HEK293 (cell line): ENCODE results near the gene CASP12.

Source experiments
- CTCF ChIA-PET: fragments of 350-600 bp; formaldehyde crosslinking; extraction: SDS; loops from one replicate; lab custom pipeline; 2021; ENCODE audit warnings: antibody characterized with exemption; lab: Yijun Ruan, JAX
- POLR2A ChIA-PET: fragments of 300-600 bp; formaldehyde crosslinking; extraction: SDS; loops from one replicate; lab custom pipeline; 2020; ENCODE audit warnings: antibody characterized with exemption, inconsistent platforms; lab: Yijun Ruan, JAX
- H3K27ac ChIP-seq: fragments of 200-500 bp; sonication (Bioruptor generic); 2 replicates; pipeline ENCODE4 v1.5.1; 2014; ENCODE audit warnings: low read depth, low read length, control low read depth, inconsistent platforms; ENCODE audit errors: extremely low read depth
- H3K36me3 ChIP-seq, 2 experiments: fragments of 200-500 bp in 1 of 2; sonication (Bioruptor generic) in 1 of 2; 1 replicate in 1 of 2; 2 replicates in 1 of 2; pipeline ENCODE4 v1.5.1; 2014 to 2017; ENCODE audit warnings: inconsistent platforms in 2 of 2, low read length in 2 of 2; ENCODE audit not compliant: control insufficient read depth in 2 of 2, insufficient read depth in 1 of 2
- H3K4me1 ChIP-seq: fragments of 200-500 bp; sonication (Bioruptor generic); 2 replicates; pipeline ENCODE4 v1.5.1; 2014; ENCODE audit warnings: mild to moderate bottlenecking, low read length, inconsistent platforms; ENCODE audit not compliant: control insufficient read depth, insufficient read depth
- H3K4me3 ChIP-seq: 2 replicates; pipeline ENCODE4 v1.5.1; 2011; ENCODE audit warnings: low read depth, mild to moderate bottlenecking, control low read depth, low read length, moderate library complexity
- H3K9me3 ChIP-seq: fragments of 200-500 bp; sonication (Bioruptor generic); 2 replicates; pipeline ENCODE4 v1.5.1; 2014; ENCODE audit warnings: low read depth, low read length, inconsistent platforms; ENCODE audit not compliant: control insufficient read depth, insufficient read depth
- KLF1 ChIP-seq: fragments of 450-650 bp; formaldehyde crosslinking; IDR thresholded peaks from 2 replicates; pipeline ENCODE4 v1.5.1; 2016; ENCODE audit warnings: missing biosample characterization, missing genetic modification characterization
- KLF16 ChIP-seq: fragments of 450-650 bp; formaldehyde crosslinking; IDR thresholded peaks from 2 replicates; pipeline ENCODE4 v1.5.1; 2017; ENCODE audit warnings: missing biosample characterization, missing genetic modification characterization
- OSR2 ChIP-seq: fragments of 450-650 bp; formaldehyde crosslinking; IDR thresholded peaks from 2 replicates; pipeline ENCODE4 v1.5.1; 2016; ENCODE audit warnings: missing biosample characterization, missing genetic modification characterization
- SETDB1 ChIP-seq: IDR thresholded peaks from one replicate; pipeline ENCODE4 v1.6.1; 2017; ENCODE audit warnings: mild to moderate bottlenecking, low read length, moderate library complexity, mixed read lengths; ENCODE audit not compliant: insufficient read length
- ZBTB7A ChIP-seq: fragments of 450-650 bp; formaldehyde crosslinking; IDR thresholded peaks from 2 replicates; pipeline ENCODE4 v1.5.1; 2016; ENCODE audit warnings: low read depth, missing biosample characterization, missing genetic modification characterization
- ZFHX2 ChIP-seq: fragments of 450-650 bp; formaldehyde crosslinking; conservative IDR thresholded peaks from 2 replicates; pipeline ENCODE4 v1.5.1; 2016; ENCODE audit warnings: missing biosample characterization, missing genetic modification characterization
- ZNF19 ChIP-seq: fragments of 450-650 bp; formaldehyde crosslinking; IDR thresholded peaks from 2 replicates; pipeline ENCODE4; 2016; ENCODE audit warnings: missing biosample characterization, missing genetic modification characterization, low read depth
- ZNF2 ChIP-seq: fragments of 450-650 bp; formaldehyde crosslinking; IDR thresholded peaks from 2 replicates; pipeline ENCODE4 v1.5.1; 2016; ENCODE audit warnings: missing biosample characterization, missing genetic modification characterization
- ZNF350 ChIP-seq: fragments of 450-650 bp; formaldehyde crosslinking; IDR thresholded peaks from 2 replicates; pipeline ENCODE4 v1.5.0; 2017; ENCODE audit warnings: missing biosample characterization, mild to moderate bottlenecking, missing genetic modification characterization
- ZNF366 ChIP-seq: fragments of 450-650 bp; formaldehyde crosslinking; conservative IDR thresholded peaks from 2 replicates; pipeline ENCODE4 v1.5.1; 2016; ENCODE audit warnings: missing biosample characterization, missing genetic modification characterization
- ZNF394 ChIP-seq: fragments of 450-650 bp; formaldehyde crosslinking; IDR thresholded peaks from 2 replicates; pipeline ENCODE4 v1.5.1; 2016; ENCODE audit warnings: missing biosample characterization, missing genetic modification characterization, mild to moderate bottlenecking, moderate library complexity, borderline replicate concordance
- ZNF416 ChIP-seq: fragments of 450-650 bp; formaldehyde crosslinking; IDR thresholded peaks from 2 replicates; pipeline ENCODE4 v1.5.1; 2016; ENCODE audit warnings: missing biosample characterization, missing genetic modification characterization
- ZNF426 ChIP-seq: fragments of 450-650 bp; formaldehyde crosslinking; IDR thresholded peaks from 2 replicates; pipeline ENCODE4 v1.5.1; 2017; ENCODE audit warnings: missing biosample characterization, missing genetic modification characterization, mild to moderate bottlenecking, inconsistent platforms, moderate library complexity
- ZNF473 ChIP-seq: fragments of 450-650 bp; formaldehyde crosslinking; IDR thresholded peaks from 2 replicates; pipeline ENCODE4 v1.5.1; 2017; ENCODE audit warnings: missing biosample characterization, missing genetic modification characterization
- ZNF544 ChIP-seq: fragments of 450-650 bp; formaldehyde crosslinking; IDR thresholded peaks from 2 replicates; pipeline ENCODE4 v1.5.0; 2017; ENCODE audit warnings: missing biosample characterization, missing genetic modification characterization
- ZNF561 ChIP-seq: fragments of 450-650 bp; IDR thresholded peaks from 2 replicates; pipeline ENCODE4 v1.5.1; 2018; ENCODE audit warnings: missing biosample characterization, missing genetic modification characterization, borderline replicate concordance
- ZNF785 ChIP-seq: fragments of 450-650 bp; formaldehyde crosslinking; IDR thresholded peaks from 2 replicates; pipeline ENCODE4 v1.5.1; 2016; ENCODE audit warnings: missing biosample characterization, missing genetic modification characterization
- ZXDB ChIP-seq: fragments of 450-650 bp; formaldehyde crosslinking; IDR thresholded peaks from 2 replicates; pipeline ENCODE4 v1.5.1; 2016; ENCODE audit warnings: missing biosample characterization, missing genetic modification characterization
- TF ChIP-seq, protein P1 (sequence below): fragments of 450-650 bp; formaldehyde crosslinking; IDR thresholded peaks from 2 replicates; pipeline ENCODE4 v1.5.1; 2017; ENCODE audit warnings: missing biosample characterization, missing genetic modification characterization
- TF ChIP-seq, protein P2 (sequence below): fragments of 450-650 bp; formaldehyde crosslinking; IDR thresholded peaks from 2 replicates; pipeline ENCODE4 v1.5.1; 2016; ENCODE audit warnings: missing biosample characterization, missing genetic modification characterization
- TF ChIP-seq, protein P3 (sequence below): fragments of 450-650 bp; formaldehyde crosslinking; IDR thresholded peaks from 2 replicates; pipeline ENCODE4 v1.5.1; 2016; ENCODE audit warnings: missing biosample characterization, missing genetic modification characterization
- TF ChIP-seq, protein P4 (sequence below): fragments of 450-650 bp; formaldehyde crosslinking; IDR thresholded peaks from 2 replicates; pipeline ENCODE4 v1.5.1; 2016; ENCODE audit warnings: missing biosample characterization, missing genetic modification characterization
- TF ChIP-seq, protein P5 (sequence below): fragments of 450-650 bp; formaldehyde crosslinking; IDR thresholded peaks from 2 replicates; pipeline ENCODE4 v1.5.1; 2016; ENCODE audit warnings: missing biosample characterization, missing genetic modification characterization

Gene CASP12

DNA sequence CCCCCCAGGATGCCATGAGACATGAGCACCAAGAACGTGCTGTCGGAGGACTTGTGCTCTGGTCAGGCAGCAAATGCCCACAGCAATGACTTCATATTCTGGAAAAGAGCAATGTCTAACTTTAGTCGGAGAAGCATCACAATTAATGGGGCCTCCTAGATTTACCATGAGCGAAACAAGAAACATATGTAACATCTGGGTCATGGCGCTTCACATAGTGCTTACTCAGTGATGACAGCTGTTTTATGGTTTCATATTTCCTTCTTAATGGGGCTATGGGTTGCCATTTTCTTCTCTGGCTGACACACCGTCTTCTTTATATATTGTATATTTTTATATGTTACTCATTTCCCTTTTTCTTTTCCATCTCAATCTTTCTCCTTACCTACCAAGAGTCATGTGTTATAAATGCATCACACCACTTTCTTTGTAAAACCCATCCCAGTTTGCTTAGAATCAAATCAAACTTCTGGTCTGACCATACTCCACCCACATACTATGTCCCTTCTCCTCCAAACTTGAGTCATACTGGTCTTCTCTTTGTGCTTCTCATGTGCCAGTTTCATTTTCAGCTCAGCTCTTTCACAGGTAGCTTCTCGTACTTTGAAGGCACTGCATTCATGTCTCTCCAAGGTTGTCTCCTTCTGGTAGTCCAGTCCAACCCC lies 9.4 kb upstream of the CASP12 start:
- TF ChIP-seq, protein P1, sequence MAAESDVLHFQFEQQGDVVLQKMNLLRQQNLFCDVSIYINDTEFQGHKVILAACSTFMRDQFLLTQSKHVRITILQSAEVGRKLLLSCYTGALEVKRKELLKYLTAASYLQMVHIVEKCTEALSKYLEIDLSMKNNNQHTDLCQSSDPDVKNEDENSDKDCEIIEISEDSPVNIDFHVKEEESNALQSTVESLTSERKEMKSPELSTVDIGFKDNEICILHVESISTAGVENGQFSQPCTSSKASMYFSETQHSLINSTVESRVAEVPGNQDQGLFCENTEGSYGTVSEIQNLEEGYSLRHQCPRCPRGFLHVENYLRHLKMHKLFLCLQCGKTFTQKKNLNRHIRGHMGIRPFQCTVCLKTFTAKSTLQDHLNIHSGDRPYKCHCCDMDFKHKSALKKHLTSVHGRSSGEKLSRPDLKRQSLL: no peak
- TF ChIP-seq ZNF416: no peak
- TF ChIP-seq KLF16 (tag by site-specific recombination): no peak
- TF ChIP-seq KLF1 (tag by site-specific recombination): no peak
- TF ChIP-seq ZNF366: no peak
- no peak for TF ChIP-seq ZNF350 (tag by site-specific recombination)
- TF ChIP-seq ZNF561 (tag by site-specific recombination): no peak
- TF ChIP-seq ZFHX2 (tag by site-specific recombination): no peak
- TF ChIP-seq ZNF394 (tag by site-specific recombination): no peak
- TF ChIP-seq ZNF2: no peak
- no peak for TF ChIP-seq OSR2 (tag by site-specific recombination)
- no peak for TF ChIP-seq ZNF19 (tag by site-specific recombination)
- TF ChIP-seq, protein P2, sequence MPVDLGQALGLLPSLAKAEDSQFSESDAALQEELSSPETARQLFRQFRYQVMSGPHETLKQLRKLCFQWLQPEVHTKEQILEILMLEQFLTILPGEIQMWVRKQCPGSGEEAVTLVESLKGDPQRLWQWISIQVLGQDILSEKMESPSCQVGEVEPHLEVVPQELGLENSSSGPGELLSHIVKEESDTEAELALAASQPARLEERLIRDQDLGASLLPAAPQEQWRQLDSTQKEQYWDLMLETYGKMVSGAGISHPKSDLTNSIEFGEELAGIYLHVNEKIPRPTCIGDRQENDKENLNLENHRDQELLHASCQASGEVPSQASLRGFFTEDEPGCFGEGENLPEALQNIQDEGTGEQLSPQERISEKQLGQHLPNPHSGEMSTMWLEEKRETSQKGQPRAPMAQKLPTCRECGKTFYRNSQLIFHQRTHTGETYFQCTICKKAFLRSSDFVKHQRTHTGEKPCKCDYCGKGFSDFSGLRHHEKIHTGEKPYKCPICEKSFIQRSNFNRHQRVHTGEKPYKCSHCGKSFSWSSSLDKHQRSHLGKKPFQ (tag by site-specific recombination): no peak
- ChIA-PET CTCF (no interaction called here), POLR2A (no interaction called here)
- H3K36me3 ChIP-seq: no peaks in the 10 kb centered on the region
- H3K4me1 ChIP-seq: no peaks in the 10 kb centered on the region
- no peak overlapping the region for H3K4me3 ChIP-seq
- H3K9me3 ChIP-seq: no peaks in the 10 kb centered on the region
- H3K27ac ChIP-seq: no peak overlapping the region

DNA sequence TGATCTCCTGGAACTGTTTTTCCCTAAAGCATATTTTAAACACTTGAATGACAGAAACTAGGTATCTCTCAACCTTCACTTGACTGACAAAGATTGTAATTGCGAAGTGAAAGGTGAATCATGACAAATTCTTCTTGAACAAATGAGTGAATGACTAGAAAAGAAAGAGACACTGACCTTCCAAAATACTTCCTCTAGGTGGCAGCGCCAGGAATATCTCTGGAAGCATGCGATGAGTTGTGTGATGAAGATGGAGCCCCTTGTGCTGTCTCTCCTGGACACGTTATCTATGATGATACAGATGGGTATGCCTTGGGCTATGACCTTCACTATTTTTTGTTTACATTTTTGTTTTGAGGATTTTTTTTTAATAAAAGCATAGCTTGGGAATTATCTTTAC lies 7.0 kb upstream of the CASP12 start:
- no peaks in the 10 kb centered on the region for H3K9me3 ChIP-seq
- CTCF ChIA-PET: interaction anchor here (0.7 kb wide), 1 partner anchor 11 kb away, joined by 3 read pairs; no protein-coding TSS in a partner anchor

More for the DNA sequence above, 7.0 kb upstream of the CASP12 start:
- Histone ChIP-seq H3K4me1 (no peaks in the 10 kb centered on the region), H3K4me3 (no peak overlapping the region), H3K27ac (no peak overlapping the region), H3K36me3 (no peaks in the 10 kb centered on the region)
- POLR2A ChIA-PET: no interaction called here
- TF ChIP-seq SETDB1: no peak
- TF ChIP-seq, protein P3, sequence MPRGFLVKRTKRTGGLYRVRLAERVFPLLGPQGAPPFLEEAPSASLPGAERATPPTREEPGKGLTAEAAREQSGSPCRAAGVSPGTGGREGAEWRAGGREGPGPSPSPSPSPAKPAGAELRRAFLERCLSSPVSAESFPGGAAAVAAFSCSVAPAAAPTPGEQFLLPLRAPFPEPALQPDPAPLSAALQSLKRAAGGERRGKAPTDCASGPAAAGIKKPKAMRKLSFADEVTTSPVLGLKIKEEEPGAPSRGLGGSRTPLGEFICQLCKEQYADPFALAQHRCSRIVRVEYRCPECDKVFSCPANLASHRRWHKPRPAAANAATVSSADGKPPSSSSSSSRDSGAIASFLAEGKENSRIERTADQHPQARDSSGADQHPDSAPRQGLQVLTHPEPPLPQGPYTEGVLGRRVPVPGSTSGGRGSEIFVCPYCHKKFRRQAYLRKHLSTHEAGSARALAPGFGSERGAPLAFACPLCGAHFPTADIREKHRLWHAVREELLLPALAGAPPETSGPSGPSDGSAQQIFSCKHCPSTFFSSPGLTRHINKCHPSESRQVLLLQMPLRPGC (tag by site-specific recombination): no peak
- no peak for TF ChIP-seq ZNF544 (tag by site-specific recombination)
- TF ChIP-seq ZNF785 (tag by site-specific recombination): no peak
- no peak for TF ChIP-seq ZNF426 (tag by site-specific recombination)
- TF ChIP-seq ZNF473: no peak
- TF ChIP-seq, protein P4, sequence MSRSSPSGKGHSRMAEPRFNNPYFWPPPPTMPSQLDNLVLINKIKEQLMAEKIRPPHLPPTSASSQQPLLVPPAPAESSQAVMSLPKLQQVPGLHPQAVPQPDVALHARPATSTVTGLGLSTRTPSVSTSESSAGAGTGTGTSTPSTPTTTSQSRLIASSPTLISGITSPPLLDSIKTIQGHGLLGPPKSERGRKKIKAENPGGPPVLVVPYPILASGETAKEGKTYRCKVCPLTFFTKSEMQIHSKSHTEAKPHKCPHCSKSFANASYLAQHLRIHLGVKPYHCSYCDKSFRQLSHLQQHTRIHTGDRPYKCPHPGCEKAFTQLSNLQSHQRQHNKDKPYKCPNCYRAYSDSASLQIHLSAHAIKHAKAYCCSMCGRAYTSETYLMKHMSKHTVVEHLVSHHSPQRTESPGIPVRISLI: no peak
- no peak for TF ChIP-seq ZXDB
- no peak for TF ChIP-seq ZBTB7A (tag by site-specific recombination)
- TF ChIP-seq, protein P5, sequence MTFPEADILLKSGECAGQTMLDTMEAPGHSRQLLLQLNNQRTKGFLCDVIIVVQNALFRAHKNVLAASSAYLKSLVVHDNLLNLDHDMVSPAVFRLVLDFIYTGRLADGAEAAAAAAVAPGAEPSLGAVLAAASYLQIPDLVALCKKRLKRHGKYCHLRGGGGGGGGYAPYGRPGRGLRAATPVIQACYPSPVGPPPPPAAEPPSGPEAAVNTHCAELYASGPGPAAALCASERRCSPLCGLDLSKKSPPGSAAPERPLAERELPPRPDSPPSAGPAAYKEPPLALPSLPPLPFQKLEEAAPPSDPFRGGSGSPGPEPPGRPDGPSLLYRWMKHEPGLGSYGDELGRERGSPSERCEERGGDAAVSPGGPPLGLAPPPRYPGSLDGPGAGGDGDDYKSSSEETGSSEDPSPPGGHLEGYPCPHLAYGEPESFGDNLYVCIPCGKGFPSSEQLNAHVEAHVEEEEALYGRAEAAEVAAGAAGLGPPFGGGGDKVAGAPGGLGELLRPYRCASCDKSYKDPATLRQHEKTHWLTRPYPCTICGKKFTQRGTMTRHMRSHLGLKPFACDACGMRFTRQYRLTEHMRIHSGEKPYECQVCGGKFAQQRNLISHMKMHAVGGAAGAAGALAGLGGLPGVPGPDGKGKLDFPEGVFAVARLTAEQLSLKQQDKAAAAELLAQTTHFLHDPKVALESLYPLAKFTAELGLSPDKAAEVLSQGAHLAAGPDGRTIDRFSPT (tag by site-specific recombination): no peak
